ENCODE measurements around the gene SYK. TPM values are rescaled to one million over a fixed set of nuclear protein-coding genes. Genes with fewer than 3 reads are reported as not detected.
"Not testable (repeated sequence)": the region's sequence is repeated elsewhere in the genome, so short reads cannot be mapped to it uniquely, and the experiment has no call there.

SYK gene
- total RNA-seq, 1 donor from 2014 or later, result 4.2 TPM

DNA sequence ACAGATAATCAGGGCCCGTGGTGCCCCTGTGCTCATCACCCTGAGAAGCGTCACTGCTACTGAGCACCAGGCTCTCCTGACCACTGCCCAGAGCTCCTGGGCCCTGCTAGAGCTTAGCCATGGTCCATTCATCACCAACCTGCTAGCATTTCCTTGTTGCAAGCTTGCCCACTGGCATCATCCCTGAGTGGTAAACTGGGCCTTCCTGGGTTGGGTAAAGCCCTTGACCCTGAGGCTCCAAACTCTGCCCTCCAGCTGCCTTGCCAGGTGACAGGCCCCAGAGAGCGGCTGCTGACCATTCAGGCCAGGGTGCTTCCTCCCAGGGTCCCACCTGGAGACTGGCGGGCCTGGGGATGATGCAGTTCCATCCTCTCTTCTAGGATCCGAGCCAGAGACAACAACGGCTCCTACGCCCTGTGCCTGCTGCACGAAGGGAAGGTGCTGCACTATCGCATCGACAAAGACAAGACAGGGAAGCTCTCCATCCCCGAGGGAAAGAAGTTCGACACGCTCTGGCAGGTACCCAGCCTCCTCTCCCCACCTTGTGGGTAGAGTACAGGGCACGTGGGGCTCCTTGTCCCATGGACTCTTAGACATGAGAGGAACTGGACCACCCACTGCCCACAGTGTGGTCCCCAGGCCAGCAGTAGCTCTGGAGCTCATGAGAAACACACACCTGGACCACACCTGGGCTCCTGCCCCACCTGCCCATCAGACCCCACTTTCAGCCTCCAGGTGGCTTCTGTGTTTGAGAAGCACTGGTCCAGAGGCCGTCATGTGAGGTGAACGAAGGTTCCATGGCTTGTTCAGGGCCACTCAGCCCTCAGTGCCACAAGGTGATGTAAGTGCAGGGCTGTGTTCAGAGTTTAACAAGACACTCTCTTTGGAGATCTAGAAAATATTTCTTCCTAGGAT is 60.5 kb downstream of the SYK start:
- DNase-seq (ENCODE audit: missing footprints), result no peak
- intact Hi-C loops (cut with DNase I), result no loop called here
- ATAC-seq, result no peak

DNA sequence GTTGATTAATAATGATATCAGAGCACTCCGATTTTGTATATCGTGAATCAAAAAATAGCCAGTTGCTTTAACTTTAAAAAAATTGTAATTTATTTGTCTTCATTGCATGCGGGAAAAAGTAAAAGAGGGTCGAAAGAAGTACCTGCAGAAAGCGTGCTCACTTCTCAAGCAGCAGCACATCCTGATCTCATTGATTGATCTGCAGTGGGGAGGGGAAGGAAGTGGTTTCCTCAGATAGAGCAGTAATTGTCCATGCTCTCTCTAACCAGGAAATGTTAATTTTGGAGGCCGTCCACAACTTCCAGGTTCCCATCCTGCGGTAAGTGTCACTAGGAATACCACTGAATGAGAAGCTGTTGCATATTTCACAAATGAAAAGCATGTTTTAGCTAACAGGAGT is 63.2 kb downstream of the SYK start:
- intact Hi-C loops (cut with DNase I), result no loop called here
- ATAC-seq, result no peak

DNA sequence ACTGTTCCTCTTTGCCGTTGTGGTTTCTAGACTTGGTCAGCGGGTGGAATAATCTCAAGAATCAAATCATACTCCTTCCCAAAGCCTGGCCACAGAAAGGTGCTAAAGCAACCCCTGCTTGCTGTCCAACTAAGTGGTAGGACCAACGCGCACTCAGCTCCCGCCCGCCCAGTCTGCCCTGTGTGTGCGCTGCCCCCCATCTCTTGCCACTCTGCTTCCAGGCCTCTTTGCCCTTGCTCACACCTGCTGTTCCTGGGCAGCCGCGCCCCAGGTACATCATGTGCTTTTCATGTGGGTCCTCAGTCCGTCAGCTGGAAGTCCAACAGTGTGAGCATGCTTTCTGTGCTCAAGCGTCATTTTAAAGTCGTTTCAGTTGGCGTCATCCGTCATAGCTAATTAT is 65.5 kb downstream of the SYK start:
- ATAC-seq (no peak), DNase-seq (ENCODE audit: missing footprints) (no peak)
- intact Hi-C loops (cut with DNase I), result no loop called here

More for the DNA sequence above, 63.2 kb downstream of the SYK start:
- no peak for DNase-seq (ENCODE audit: missing footprints)

DNA sequence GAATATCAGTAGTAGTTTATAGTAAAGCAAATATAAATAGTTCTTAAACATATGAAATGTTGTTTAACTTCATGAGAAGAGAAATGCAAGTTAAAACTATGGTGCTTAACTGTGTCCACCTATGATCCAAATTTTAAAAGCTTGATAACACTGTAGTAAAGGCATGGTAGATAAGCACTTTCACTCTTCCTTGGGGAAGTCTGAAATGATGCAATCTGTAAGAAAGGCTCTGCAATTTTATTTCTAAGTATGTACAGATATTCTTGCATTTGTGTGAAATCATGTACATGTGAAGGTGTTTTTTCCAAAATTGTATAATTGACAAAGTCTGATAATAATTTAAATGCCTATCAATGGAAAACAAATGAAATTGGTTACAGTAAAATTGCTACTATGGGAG is 66.9 kb downstream of the SYK start:
- intact Hi-C loops (cut with DNase I), result no loop called here
- ATAC-seq, result no peak
- no peak for DNase-seq (ENCODE audit: missing footprints)

DNA sequence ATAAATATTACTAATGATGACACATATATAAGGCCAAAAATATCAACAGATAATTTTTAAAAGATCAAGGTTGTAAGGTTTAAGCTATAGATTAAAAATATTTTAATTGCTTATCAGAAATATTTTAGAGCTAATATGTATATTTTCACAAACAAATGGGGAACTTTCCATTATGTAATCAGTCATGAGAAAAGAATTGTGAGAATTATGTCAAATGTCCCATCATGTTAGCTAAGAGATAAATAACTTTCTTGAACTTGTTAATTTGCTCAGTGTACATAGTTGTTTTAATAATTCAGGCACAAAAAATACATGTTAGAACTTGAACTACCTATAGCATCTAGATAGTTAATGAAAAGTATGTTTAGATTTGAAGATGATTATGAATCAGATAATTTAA is 67.7 kb downstream of the SYK start:
- no peak for DNase-seq (ENCODE audit: missing footprints)
- no peak for ATAC-seq
- intact Hi-C loops (cut with DNase I), result no loop called here

DNA sequence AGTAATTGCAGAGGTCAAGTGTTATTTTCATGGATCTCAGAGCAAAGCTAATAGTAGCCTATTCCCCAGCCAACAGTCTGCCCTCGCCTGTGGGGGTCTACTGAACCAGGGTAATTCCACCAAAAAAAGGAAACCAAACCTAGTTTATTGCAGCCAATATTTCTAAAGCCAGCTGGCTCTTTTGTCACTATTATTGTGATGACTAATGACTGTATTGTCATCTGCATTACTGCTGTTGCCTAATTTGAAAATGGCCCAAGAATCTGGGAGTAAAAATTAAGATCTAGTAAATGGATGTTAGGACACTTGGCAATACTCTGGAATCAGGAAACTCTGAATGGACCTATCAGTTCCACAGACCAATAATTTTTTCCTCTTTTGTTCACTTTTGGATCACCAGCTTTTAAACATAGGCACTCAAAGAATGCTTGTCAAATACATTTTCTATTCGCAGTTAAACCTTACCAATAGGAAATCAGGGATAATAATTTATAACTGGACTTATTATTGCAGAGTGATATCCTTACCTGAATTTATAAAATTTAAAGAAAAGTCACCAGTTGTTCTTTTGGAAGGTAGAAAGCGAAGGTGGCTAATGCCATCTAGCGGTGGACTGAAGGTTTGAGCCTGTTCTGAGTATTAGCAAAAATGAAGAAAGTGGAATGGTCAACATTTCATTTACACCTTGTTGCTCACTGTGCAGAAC is 69.2 kb downstream of the SYK start:
- no peak for ATAC-seq
- DNase-seq (ENCODE audit: missing footprints), result no peak
- intact Hi-C loops (cut with DNase I), result loop anchor here (2.0 to 5.0 kb wide), 3 partner anchors 730 to 1273 kb away; no protein-coding TSS in a partner anchor

DNA sequence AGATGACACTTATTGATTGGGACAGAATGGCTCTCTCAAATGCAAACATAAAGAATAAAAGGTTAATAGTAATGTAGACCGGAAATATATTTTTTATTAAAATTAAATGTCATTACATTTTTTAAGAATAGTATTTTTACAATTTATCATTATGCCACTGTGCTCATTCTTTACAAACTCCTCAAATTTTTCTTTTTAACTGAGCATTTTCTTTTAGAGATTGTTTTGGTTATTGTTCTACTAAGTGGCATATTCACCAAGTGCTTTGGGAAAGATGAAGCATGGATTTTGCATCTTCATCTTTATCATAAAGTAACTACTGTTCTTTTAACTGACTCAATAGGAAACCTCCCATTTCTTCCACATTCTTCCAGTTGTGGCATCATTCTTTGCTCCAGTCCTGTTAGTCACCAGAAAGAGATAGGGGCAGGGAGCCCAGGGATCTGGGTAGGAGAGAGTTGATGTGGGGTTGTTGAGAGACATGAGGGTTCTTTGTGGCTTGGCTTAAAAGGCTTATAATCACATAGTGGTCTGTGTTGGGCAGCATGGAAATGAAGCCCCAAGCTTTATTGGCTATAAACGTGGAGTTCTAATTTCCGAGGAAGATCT is 69.8 kb downstream of the SYK start:
- intact Hi-C loops (cut with DNase I), result loop anchor here (2.0 to 5.0 kb wide), 3 partner anchors 731 to 1274 kb away; no protein-coding TSS in a partner anchor
- no peak for ATAC-seq

DNA sequence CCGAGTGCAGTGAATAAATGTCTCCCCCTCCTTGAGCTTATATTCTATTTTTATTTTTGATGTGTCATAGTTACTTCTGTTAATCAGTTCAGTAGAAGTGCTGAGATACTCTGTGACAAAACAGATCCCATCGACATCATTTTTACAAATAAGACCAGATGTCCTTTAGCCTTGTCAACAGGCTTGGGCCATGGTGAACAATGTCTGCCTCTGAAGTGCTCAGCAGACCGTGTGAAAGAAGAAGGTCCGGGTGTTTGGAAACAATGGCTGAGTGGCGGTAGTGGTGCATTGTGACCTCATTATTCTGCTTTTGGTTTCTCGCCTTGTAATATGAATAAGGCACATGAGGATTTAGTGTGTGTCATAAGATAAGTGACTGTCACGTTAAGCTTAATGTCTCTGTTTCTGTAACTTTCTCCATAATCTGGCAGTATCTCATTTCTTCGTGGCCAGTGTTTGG is 71.2 kb downstream of the SYK start:
- ATAC-seq, result peak; percentile 34
- DNase-seq (ENCODE audit: missing footprints), result no peak
- intact Hi-C loops (cut with DNase I), result loop anchor here (5.0 kb wide), 2 partner anchors 746 to 1276 kb away; no protein-coding TSS in a partner anchor

More for the DNA sequence above, 69.8 kb downstream of the SYK start:
- DNase-seq (ENCODE audit: missing footprints), result no peak

DNA sequence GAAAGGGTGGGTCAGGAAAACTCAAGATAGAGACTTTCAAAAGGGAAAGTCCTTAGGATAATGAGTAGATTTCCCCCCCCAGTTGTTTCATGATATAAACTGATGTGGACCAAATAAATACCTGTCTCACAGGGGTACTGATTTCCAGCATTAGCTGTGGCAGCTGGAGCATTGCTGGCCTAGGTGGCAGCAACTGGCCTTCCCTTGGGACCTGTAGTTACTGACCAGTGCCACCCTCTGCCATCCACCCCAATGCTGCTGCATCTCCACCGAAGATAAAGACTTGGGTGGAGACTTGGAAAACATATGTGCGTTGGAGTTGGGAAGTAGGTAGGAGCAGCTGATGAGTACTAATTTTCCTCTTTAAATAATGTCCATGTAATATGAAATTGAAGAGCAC is 71.8 kb downstream of the SYK start:
- intact Hi-C loops (cut with DNase I), result loop anchor here (5.0 kb wide), 2 partner anchors 746 to 1276 kb away; no protein-coding TSS in a partner anchor
- DNase-seq (ENCODE audit: missing footprints) (no peak), ATAC-seq (no peak)

DNA sequence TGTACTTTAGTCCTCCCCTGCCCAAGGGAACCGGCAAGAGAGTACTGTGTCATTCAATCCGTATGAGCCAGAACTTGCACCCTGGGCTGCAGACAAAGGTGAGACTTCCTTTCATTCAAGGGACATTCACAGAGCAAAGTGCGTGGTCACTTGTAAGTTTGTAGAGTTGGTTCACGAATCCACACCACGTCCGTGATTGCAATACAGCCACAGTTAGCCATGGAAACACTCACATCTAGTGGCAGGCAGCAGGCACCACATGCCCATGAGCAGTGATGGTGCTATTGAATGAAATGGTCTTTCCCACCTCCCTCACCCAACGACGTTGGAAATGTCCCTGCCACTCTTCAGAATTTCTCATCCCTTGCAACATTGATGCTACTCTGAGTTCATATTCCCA is 72.6 kb downstream of the SYK start:
- ATAC-seq (no peak), DNase-seq (ENCODE audit: missing footprints) (no peak)
- intact Hi-C loops (cut with DNase I), result loop anchor here (5.0 kb wide), 2 partner anchors 747 to 1277 kb away; no protein-coding TSS in a partner anchor

DNA sequence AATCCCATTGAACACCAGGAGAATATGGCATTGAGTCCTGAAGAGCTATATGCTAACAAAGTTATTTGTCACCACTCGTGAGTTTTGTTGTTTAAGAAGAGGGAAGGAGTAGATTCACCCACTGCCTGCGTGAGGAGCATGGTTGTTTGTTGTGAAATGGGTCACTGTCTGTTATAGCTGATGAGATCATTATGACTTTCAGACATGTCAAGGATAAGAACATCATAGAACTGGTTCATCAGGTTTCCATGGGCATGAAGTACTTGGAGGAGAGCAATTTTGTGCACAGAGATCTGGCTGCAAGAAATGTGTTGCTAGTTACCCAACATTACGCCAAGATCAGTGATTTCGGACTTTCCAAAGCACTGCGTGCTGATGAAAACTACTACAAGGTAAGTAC is 76.9 kb downstream of the SYK start:
- DNase-seq (ENCODE audit: missing footprints) (no peak), ATAC-seq (no peak)
- intact Hi-C loops (cut with DNase I), result no loop called here

DNA sequence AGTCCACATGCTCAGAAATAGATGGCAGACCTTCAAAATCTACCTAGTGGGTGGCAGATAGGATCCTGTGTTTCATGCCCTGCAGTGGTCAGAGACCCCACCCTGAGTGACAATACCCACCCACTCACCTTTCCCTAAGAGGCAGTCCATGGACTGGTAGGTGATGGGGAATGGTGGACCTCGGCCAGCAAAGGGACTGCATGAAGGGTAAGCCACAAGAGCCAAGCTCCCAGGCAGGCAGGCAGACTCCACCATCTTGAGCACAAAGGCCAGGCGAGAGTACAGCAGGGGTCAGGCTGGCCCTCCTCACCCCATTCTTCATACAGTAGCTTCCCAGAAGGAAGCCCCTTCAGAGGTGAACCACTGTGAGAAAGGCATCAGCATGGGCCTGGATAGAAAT is 78.4 kb downstream of the SYK start:
- no peak for DNase-seq (ENCODE audit: missing footprints)
- ATAC-seq, result no peak
- intact Hi-C loops (cut with DNase I), result no loop called here

DNA sequence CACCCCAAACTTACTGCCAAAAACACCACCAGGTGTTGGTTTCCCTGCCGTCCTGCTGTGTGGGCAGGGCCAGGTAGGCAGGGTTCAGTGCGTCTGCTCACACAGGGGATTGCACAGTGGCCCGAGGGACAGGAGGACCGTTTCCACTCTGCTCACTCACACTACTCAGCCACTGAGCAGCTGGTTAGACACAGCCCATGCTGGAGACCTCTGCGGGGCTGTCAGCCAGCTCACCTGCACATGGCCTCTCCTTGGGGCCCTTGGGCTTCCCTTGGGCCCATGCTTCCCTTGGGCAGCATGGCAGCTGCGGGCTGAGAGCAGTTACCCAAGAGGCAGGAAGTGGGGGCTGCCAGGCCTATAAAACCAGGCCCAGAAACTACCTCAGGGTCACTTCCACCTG is 79.0 kb downstream of the SYK start:
- intact Hi-C loops (cut with DNase I), result no loop called here

DNA sequence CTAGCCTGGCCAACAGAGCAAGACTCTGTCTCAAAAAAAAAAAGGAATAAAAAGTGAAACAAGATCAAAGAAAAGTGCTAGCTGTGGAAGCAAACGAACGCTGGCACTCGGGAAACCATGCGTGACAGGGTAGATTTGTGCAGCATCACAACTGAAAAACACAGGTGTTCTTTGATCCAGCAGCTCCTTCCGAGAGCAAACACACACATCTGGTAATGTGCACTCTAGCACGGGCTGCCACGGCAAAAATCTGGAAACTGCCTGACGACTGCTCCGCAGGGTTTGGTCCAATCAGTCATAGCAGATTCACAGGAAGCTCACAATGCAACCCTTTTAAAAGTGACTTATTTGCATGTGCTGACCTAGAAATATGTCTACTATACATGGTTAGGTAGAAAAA is 80.0 kb downstream of the SYK start:
- intact Hi-C loops (cut with DNase I), result no loop called here
- ATAC-seq (no peak), DNase-seq (ENCODE audit: missing footprints) (no peak)

More for the DNA sequence above, 79.0 kb downstream of the SYK start:
- no peak for DNase-seq (ENCODE audit: missing footprints)
- no peak for ATAC-seq

DNA sequence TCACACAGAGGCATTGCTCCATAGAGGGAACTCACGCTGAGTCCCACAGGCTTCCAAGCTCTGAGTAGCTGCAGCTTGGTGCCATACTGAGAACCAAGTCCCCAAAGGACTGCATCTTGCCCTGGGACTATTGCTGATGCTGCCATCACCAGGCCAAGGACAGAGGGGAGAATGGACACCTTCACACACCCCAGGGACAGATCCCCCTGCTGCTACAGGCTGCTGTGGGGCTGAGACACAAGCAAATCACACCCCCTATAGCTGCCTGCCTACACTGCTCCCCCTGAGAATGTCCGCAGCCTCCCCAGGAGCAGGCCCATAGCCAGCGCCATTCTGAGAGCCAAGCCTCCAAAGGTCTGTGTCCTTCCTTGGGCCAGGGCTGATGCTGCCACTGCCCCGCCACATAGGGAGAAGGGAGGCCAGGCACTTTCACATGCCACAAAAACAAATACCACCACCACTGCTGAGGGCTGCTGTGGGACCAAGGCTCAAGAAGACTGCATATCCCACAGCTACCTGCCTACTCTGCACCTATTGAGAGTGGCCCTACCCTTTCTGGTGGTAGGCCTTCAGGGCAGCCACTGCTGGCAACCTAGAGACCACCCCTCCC is 81.5 kb downstream of the SYK start:
- intact Hi-C loops (cut with DNase I), result no loop called here
- no peak for DNase-seq (ENCODE audit: missing footprints)

DNA sequence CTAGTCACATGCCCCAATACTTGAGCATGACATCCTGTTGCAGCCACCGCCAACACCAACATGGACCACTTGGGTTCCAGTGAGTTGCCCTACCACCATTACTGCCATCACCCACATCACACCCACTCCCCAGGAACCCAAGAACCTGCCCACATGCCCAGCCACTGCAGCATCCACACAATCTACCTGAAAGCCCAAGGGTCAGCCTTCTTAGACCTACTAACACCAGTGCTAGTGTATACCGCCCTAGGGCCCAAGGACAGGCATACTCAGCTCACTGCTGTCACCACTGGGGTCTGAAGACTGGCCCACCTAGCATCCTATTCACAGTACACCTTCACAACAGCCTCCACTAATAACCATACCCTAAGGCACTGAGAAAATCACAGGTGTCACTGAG is 82.0 kb downstream of the SYK start:
- DNase-seq (ENCODE audit: missing footprints), result no peak
- intact Hi-C loops (cut with DNase I), result no loop called here
- no peak for ATAC-seq

More for the DNA sequence above, 81.5 kb downstream of the SYK start:
- ATAC-seq, result peak; percentile 23

DNA sequence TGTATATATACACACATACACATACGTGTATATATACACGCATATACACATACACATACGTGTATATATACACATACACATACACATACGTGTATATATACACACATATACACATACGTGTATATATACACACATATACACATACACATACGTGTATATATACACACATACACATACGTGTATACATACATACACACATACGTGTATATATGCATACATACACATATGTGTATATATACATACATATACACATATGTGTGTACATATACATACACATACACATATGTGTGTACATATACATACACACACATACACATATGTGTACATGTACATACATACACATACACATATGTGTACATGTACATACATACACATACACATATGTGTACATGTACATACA is 82.6 kb downstream of the SYK start:
- ATAC-seq (no peak), DNase-seq (ENCODE audit: missing footprints) (no peak)
- intact Hi-C loops (cut with DNase I), result no loop called here

DNA sequence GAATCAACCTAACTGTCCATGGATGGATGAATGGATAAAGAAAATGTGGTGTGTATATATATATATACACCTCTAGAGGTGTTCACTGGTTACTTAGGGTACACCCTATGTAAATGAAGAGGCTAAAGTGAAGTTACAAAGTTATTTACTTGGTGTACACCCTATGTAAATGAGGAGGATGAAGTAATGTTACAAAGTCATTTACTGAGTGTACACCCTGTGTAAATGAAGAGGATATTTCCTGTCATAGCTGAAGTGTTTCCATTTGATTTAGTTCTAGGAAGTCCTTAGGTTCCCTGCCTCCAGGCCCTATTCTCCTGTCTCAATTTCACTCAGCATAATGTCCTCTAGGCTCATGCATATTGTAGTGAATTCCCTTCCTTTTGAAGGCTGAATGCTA is 85.2 kb downstream of the SYK start:
- DNase-seq (ENCODE audit: missing footprints); ATAC-seq; intact Hi-C loops (cut with DNase I): not testable (repeated sequence)

DNA sequence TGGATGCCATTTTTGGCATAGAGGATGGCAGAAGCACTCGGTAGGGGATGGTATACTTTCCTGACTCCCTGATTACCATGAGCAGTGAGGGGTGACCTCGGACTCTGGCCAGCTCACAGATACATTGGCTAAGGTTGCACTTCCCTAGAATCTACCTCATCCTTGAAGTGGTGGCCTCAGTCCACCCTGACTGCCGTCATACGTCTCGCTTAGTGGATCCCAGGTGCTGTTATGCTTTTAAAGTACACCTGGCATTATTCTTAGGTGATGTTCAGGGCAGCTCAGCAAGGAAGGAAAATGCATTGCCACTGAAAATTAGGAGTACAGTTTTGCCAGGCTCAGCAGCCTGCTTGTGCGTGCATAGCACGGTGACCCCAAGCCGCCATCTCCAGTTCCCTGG is 87.3 kb downstream of the SYK start:
- no peak for DNase-seq (ENCODE audit: missing footprints)
- intact Hi-C loops (cut with DNase I), result no loop called here
- ATAC-seq, result no peak

Measured in Right ventricle myocardium inferior (tissue), 1 donor.